K562 (cell line): ENCODE measurements around the gene TUBA1A. TPM values are rescaled to one million over a fixed set of nuclear protein-coding genes. Genes with fewer than 3 reads are reported as not detected.

Source experiments
- BRD9 ChIP-seq: fragments of 450-650 bp; IDR thresholded peaks from 2 replicates; pipeline ENCODE4 v1.6.1; 2018; ENCODE audit warnings: low read depth; ENCODE audit not compliant: partially characterized antibody
- CBFA2T3 ChIP-seq: fragments of 450-650 bp; IDR thresholded peaks from 2 replicates; pipeline ENCODE4 v1.6.1; 2017
- CSDE1 ChIP-seq, 2 experiments: fragments of 450-650 bp; IDR thresholded peaks; 2 replicates each; pipeline ENCODE4 v1.6.1; 2016; ENCODE audit warnings: mild to moderate bottlenecking in 1 of 2
- FOXK2 ChIP-seq, 2 experiments: fragments of 450-650 bp; IDR thresholded peaks in 1 of 2; conservative IDR thresholded peaks in 1 of 2; 2 replicates each; pipeline ENCODE4 v1.6.1; 2016; ENCODE audit warnings: low read depth in 2 of 2, mild to moderate bottlenecking in 1 of 2
- GTF2F1 ChIP-seq: IDR thresholded peaks from 2 replicates; pipeline ENCODE4 v1.6.1; 2011; ENCODE audit warnings: low read depth, low read length, improper control_type of control experiment
- HMG20A ChIP-seq: fragments of 450-650 bp; formaldehyde crosslinking; conservative IDR thresholded peaks from 2 replicates; pipeline ENCODE4 v1.4.0; 2020; ENCODE audit warnings: mild to moderate bottlenecking, mixed read lengths
- IRF2 ChIP-seq: sonication (generic); formaldehyde crosslinking; IDR thresholded peaks from 2 replicates; pipeline ENCODE4 v1.8.1; 2022; ENCODE audit warnings: mild to moderate bottlenecking, missing genetic modification reagents
- JUND ChIP-seq, 2 experiments: IDR thresholded peaks; 2 replicates in 1 of 2; 3 replicates in 1 of 2; pipeline ENCODE4 v1.6.1; 2011; ENCODE audit warnings: borderline replicate concordance in 2 of 2, low read depth in 2 of 2, low read length in 2 of 2, improper control_type of control experiment in 1 of 2, missing biosample characterization in 1 of 2, missing genetic modification characterization in 1 of 2, missing genetic modification reagents in 1 of 2
- MCM3 ChIP-seq: fragments of 450-650 bp; IDR thresholded peaks from 2 replicates; pipeline ENCODE4 v1.6.1; 2016
- MECOM ChIP-seq: fragments of 250-450 bp; sonication (Bioruptor Pico); IDR thresholded peaks from 2 replicates; pipeline ENCODE4 v1.8.0; 2022; ENCODE audit warnings: inconsistent platforms
- NFIC ChIP-seq: fragments of 450-650 bp; IDR thresholded peaks from 2 replicates; pipeline ENCODE4 v1.6.1; 2017; ENCODE audit warnings: mild to moderate bottlenecking, inconsistent platforms
- PRPF4 ChIP-seq: fragments of 200-400 bp; formaldehyde crosslinking; IDR thresholded peaks from one replicate; pipeline ENCODE4 v1.6.1; 2017; ENCODE audit warnings: low read length, low read depth, mild to moderate bottlenecking; ENCODE audit not compliant: insufficient read depth, poor library complexity, severe bottlenecking
- RCOR1 ChIP-seq, 2 experiments: IDR thresholded peaks; 2 replicates each; pipeline ENCODE4 v1.6.1; 2012; ENCODE audit warnings: low read depth in 2 of 2, low read length in 2 of 2, borderline replicate concordance in 1 of 2, improper control_type of control experiment in 1 of 2
- SLC30A9 ChIP-seq: fragments of 250-450 bp; sonication (Bioruptor Pico); IDR thresholded peaks from 2 replicates; pipeline ENCODE4 v1.8.0; 2022; ENCODE audit warnings: mild to moderate bottlenecking, moderate library complexity
- TAF7 ChIP-seq: fragments of 450-650 bp; IDR thresholded peaks from 2 replicates; pipeline ENCODE4 v1.6.1; 2016; ENCODE audit warnings: missing genetic modification characterization, missing compliant biosample characterization
- ZNF445 ChIP-seq: fragments of 250-450 bp; sonication (Bioruptor Pico); IDR thresholded peaks from 2 replicates; pipeline ENCODE4 v1.4.0; 2020; ENCODE audit warnings: low read depth, mild to moderate bottlenecking, moderate library complexity
- polyA plus RNA-seq, 8 experiments: library from polyadenylated mRNA; depleted of rRNA in 4 of 8; stranded (reverse) in 5 of 8; unstranded in 3 of 8; fragments of >200 nt; fragmentation: Nextera tagmentation in 2 of 8; fragmentation: Illumina TruSeq in 1 of 8; extraction: Ambion mirVana in 2 of 8; extraction: Trizol in 1 of 8; gene quantifications; 2 replicates each; pipeline versions ENCODE4 v1.2.1 to v1.2.3, GENCODE V29; 2011 to 2014; ENCODE audit warnings: inconsistent platforms in 1 of 8, missing spikeins in 1 of 8
- total RNA-seq, 7 experiments: library from RNA; depleted of rRNA in 6 of 7; stranded (reverse); fragments of >200 nt in 6 of 7; fragmentation: Illumina TruSeq in 2 of 7; extraction: Trizol in 2 of 7; gene quantifications; 2 replicates each; pipeline versions ENCODE4 v1.2.1 to v1.2.3, GENCODE V29; 2011 to 2021; ENCODE audit warnings: low replicate concordance in 1 of 7
- TF ChIP-seq, protein P1 (sequence below): sonication (generic); formaldehyde crosslinking; IDR thresholded peaks from 2 replicates; pipeline ENCODE4 v1.8.0; 2022; ENCODE audit warnings: mild to moderate bottlenecking, missing genetic modification reagents
- TF ChIP-seq, protein P2 (sequence below): sonication (generic); formaldehyde crosslinking; IDR thresholded peaks from 2 replicates; pipeline ENCODE4 v1.8.0; 2022; ENCODE audit warnings: missing genetic modification reagents, mild to moderate bottlenecking, moderate library complexity, borderline replicate concordance
- TF ChIP-seq, protein P3 (sequence below): sonication (generic); formaldehyde crosslinking; IDR thresholded peaks from 2 replicates; pipeline ENCODE4 v1.8.1; 2023; ENCODE audit warnings: mild to moderate bottlenecking, missing genetic modification reagents, moderate library complexity
- TF ChIP-seq, protein P4 (sequence below): fragments of 150-350 bp; conservative IDR thresholded peaks from 2 replicates; pipeline ENCODE4 v1.6.1; 2014; ENCODE audit warnings: low read length

Gene TUBA1A
- total and polyA plus RNA-seq, 9 of the 15 experiments (the other 6 are each of a cell fraction or from before 2014, with no cell fraction given) = 7.4 to 45.1 (median 11.9) TPM

DNA sequence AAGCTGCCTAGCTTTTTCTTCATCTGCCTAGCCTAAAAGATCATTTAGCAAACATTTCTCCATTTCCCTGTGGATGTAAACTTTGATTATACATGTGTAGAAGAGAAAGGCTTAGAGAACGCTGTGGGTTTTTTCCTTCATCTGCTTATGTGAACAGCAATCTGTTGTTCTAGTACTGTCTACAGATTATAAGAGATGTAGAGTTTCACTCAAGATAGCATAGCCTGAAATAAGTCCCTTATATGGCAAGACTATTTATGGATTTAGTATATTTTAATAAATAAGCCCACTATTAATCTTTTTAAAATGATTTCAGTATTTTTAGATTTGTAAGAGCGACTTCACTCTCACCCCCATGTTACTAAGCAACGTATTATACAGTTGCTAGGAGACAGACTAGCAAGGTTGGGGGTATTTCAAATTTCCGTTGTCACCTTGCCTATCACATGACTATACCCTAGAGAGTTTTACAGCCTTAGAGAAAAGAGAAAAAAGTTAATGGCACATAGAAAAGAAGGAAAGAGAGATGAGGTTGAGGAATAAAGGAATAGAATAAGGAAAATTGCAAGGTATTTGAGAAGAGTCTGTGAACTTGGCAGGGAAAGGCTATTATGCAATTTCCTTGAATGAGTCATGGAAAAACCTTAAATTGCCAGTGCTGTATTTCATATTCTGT, 12.2 kb upstream of the TUBA1A start (continued):
- TF ChIP-seq JUND (IDR thresholded peaks at IDR 0.05; ENCODE audit: borderline replicate concordance, low read depth, low read length) (peak; percentile 93), JUND (tag; IDR thresholded peaks at IDR 0.05; ENCODE audit: borderline replicate concordance, low read depth, low read length) (peak; percentile 96), NFIC (peak; percentile 80), HMG20A (CRISPR knock-in tag) (no peak), MECOM (CRISPR knock-in tag) (no peak), MCM3 (no peak), ZNF445 (CRISPR knock-in tag) (no peak), SLC30A9 (no peak), FOXK2 (conservative IDR thresholded peaks at IDR 0.05 in 1 of 2, IDR thresholded peaks at IDR 0.05 in 1 of 2; ENCODE audit: low read depth in 2 of 2) (peak in 1 of 2 experiments; percentile 32; a peak in 2 of 4 replicates), CSDE1 (IDR thresholded peaks at IDR 0.05) (peak in 1 of 2 experiments; percentile 96; a peak in 2 of 4 replicates), TAF7 (tag) (no peak), CBFA2T3 (no peak), PRPF4 (no peak), IRF2 (CRISPR knock-in tag) (no peak), GTF2F1 (no peak), RCOR1 (IDR thresholded peaks at IDR 0.05; ENCODE audit: borderline replicate concordance in 1 of 2, low read depth in 2 of 2, low read length in 2 of 2) (no peak), BRD9 (peak; percentile 85)
- TF ChIP-seq, protein P1, sequence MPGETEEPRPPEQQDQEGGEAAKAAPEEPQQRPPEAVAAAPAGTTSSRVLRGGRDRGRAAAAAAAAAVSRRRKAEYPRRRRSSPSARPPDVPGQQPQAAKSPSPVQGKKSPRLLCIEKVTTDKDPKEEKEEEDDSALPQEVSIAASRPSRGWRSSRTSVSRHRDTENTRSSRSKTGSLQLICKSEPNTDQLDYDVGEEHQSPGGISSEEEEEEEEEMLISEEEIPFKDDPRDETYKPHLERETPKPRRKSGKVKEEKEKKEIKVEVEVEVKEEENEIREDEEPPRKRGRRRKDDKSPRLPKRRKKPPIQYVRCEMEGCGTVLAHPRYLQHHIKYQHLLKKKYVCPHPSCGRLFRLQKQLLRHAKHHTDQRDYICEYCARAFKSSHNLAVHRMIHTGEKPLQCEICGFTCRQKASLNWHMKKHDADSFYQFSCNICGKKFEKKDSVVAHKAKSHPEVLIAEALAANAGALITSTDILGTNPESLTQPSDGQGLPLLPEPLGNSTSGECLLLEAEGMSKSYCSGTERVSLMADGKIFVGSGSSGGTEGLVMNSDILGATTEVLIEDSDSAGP (CRISPR knock-in tag) = no peak
- TF ChIP-seq, protein P2, sequence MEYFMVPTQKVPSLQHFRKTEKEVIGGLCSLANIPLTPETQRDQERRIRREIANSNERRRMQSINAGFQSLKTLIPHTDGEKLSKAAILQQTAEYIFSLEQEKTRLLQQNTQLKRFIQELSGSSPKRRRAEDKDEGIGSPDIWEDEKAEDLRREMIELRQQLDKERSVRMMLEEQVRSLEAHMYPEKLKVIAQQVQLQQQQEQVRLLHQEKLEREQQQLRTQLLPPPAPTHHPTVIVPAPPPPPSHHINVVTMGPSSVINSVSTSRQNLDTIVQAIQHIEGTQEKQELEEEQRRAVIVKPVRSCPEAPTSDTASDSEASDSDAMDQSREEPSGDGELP (CRISPR knock-in tag) = no peak
- TF ChIP-seq, protein P3, sequence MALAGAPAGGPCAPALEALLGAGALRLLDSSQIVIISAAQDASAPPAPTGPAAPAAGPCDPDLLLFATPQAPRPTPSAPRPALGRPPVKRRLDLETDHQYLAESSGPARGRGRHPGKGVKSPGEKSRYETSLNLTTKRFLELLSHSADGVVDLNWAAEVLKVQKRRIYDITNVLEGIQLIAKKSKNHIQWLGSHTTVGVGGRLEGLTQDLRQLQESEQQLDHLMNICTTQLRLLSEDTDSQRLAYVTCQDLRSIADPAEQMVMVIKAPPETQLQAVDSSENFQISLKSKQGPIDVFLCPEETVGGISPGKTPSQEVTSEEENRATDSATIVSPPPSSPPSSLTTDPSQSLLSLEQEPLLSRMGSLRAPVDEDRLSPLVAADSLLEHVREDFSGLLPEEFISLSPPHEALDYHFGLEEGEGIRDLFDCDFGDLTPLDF (CRISPR knock-in tag) = no peak
- TF ChIP-seq, protein P4, sequence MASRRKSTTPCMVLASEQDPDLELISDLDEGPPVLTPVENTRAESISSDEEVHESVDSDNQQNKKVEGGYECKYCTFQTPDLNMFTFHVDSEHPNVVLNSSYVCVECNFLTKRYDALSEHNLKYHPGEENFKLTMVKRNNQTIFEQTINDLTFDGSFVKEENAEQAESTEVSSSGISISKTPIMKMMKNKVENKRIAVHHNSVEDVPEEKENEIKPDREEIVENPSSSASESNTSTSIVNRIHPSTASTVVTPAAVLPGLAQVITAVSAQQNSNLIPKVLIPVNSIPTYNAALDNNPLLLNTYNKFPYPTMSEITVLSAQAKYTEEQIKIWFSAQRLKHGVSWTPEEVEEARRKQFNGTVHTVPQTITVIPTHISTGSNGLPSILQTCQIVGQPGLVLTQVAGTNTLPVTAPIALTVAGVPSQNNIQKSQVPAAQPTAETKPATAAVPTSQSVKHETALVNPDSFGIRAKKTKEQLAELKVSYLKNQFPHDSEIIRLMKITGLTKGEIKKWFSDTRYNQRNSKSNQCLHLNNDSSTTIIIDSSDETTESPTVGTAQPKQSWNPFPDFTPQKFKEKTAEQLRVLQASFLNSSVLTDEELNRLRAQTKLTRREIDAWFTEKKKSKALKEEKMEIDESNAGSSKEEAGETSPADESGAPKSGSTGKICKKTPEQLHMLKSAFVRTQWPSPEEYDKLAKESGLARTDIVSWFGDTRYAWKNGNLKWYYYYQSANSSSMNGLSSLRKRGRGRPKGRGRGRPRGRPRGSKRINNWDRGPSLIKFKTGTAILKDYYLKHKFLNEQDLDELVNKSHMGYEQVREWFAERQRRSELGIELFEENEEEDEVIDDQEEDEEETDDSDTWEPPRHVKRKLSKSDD = no peak
